Ecto neural progenitor cell (in vitro differentiated cells): ENCODE data around the gene FRMD4B.
A peak's percentile ranks its signal among the peaks of the same experiment; 100 is the strongest.

Source experiments
- DNase-seq: peaks from one replicate; pipeline ENCODE4 v3.0.0-alpha.2; 2018; ENCODE audit warnings: low spot score

Gene FRMD4B

DNA sequence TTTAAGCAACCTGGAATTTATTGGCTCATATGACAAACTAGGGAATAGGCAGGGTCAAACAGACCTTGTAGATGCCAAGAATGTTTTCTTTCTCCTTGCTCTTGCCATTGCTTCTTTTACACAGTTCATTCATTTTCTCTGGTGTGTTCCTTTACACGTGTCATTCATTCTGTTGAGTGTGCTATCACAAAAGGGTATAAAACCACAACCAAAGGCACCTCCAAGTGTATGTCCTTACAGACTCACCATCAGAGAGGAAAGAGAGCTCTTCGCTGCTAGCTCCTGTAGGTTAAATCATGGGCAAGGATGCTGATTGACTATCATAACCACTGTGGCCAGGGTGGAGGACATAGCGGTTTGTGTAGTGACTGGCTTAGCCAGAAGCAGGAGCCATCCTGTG, 19.2 kb upstream of the FRMD4B start:
- DNase-seq = no peak

DNA sequence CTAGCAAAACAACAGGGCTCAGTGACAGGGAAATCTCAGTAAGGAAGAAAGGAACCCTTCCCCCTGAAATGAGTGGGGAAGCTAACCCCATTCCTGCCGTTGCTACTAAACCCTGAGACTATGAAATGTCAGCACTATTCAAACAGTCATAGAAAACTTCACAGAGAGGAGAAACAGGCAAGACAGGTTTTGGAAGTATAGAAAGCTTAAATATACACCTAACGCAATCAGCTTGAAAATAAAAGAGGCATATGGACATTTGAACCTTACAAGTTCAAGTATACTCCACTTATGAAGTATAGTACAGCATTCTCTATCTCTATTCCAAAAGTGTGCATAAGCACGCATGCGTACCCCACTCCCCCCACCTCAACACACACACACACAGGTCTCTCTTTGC, 17.6 kb upstream of the FRMD4B start:
- DNase-seq = no peak

DNA sequence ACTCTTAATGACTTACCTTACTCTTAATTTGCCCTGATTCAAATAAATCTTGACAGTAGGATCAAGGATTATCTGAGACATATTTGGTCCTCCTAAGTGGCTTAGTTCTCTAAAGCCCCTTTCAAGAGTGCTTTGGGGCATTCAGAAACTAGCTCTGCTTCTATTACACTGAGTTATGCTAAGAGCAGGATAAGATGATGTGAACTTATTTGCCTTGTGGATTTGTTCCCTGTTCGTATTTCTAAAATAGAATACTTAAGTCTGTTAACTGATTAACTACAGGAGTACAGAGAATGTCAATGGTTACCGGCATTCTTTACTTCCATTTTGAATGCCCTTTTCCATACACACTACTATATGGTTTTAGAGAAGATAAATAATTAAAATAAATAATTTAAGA, 14.8 kb upstream of the FRMD4B start:
- DNase-seq = no peak

DNA sequence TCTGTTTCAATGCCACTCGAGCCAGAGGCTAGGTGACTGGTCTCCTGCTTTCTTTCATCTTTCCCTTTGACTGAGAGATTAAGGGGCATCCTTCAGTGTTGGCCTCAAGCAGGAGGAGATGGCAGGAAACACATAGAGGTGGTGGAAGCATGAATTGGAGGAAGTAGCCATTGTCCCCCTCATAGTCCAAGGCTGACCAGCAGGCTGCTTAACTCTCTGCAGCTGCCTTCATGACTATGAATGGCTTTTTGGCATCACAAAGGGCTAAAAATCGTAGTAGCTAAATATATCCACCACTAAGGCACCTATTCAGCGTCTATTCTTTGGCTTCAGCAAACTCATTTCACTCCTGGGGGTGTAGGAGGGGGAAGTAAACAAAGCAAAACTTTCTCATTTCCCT, 7.0 kb upstream of the FRMD4B start:
- DNase-seq = no peak

DNA sequence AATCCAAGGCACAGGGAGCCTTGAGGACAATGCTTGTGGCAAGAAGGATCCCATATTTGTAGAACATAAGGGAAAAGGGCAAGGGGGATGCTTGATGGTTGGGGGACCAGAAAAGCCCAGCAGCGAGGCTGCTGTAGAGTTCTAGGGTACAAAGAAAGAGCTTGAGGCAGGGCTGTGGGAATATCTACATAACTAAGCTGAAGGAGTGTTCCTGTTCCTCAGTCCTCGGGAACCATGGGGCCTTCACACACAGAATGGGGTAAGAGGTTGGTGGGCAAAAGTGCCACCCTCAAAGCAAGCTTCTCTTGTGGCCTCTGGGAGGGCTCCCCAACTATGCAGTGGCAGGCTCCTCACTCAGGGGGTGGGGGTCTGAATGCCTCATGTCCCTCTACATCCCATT, 6.5 kb upstream of the FRMD4B start:
- no peak for DNase-seq

DNA sequence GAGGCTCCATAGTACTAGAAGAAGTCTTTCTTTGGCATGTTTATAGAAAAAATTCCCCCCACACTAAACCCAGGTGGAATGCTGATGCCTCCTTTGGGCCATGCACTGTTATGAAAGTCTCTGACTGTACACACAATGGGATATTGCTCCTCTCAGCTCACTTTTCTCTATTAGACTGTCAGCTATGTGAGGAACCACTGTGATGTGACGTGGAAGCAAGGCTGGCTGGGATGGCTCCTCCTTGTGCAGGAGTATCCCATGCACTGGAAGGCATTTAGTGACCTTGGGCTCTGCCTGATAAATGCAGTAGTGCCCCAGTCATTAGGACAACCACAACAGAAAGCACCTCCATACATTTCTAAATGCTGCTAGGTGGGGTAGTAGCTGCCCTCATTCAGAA, 5.7 kb upstream of the FRMD4B start:
- DNase-seq = no peak

DNA sequence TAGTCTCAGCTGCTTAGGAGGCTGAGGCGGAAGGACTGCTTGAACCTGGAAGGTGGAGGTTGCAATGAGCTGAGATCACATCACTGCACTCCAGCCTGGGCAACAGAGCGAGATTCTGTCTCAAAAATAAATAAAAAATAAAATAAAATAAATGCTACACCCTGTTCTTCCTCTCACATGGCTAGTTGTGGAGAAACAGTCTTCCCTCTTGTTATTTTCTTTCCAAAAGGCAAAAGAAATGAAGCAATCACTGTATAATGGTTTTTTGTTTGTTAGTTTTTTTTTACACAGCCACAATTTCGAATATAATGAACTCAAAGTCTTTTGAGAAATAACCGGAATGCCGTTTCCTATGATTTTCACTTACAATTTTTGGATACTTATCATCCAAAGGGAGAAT, 4.9 kb upstream of the FRMD4B start:
- DNase-seq = no peak

DNA sequence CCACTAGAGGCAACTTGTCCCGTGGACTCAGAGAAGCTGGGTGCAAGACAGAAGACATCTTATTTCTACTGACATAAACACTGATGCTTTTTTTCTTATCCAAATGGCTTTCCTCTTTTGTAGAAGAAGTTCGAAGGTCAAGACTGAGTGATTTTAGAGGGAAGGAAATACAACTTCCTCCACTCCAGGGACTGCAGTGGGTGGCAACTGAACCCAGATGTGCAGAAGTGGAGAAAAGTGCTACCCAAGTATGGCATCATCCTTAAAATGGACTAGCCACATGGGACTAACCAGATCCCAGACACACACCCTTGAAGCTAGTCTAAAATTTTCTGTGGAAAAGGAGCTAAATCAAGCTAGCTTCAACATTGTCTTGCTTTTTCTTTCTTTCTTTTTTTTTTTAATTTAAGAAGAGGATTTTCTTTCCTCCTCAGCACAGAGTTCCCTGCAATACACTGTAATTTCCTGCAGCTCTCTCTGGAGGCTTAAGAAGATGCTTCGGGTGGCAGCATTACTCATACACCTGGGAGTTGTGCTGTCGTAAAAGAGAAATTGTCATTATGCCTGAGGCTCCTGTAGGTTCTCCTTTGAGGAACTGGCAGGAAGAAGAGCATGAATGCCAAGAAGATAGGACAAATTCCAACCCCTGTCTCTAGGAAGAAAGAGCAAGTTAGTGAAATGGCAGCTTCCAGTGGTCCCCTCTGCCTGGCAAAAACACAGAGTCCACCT, 3.8 kb upstream of the FRMD4B start:
- no peak for DNase-seq

DNA sequence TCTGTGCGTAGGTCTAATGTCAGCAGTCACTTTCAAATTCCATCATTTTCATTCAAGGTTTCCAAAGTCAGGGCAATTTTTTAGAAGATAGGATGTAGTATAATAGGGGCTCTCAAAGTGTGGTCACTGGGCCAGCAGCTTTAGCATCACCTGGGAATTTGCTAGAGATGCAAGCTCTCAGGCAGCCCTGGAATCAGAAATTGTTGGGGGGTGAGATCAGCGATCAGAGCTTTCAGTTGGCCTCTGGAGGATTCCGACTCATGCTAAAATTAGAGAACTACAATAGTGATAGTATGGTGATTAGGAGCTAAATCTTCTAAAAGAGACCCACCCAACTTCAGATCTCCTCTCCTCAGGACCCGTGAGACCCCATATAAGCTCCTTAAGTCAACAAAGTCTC, 2.4 kb upstream of the FRMD4B start:
- no peak for DNase-seq

DNA sequence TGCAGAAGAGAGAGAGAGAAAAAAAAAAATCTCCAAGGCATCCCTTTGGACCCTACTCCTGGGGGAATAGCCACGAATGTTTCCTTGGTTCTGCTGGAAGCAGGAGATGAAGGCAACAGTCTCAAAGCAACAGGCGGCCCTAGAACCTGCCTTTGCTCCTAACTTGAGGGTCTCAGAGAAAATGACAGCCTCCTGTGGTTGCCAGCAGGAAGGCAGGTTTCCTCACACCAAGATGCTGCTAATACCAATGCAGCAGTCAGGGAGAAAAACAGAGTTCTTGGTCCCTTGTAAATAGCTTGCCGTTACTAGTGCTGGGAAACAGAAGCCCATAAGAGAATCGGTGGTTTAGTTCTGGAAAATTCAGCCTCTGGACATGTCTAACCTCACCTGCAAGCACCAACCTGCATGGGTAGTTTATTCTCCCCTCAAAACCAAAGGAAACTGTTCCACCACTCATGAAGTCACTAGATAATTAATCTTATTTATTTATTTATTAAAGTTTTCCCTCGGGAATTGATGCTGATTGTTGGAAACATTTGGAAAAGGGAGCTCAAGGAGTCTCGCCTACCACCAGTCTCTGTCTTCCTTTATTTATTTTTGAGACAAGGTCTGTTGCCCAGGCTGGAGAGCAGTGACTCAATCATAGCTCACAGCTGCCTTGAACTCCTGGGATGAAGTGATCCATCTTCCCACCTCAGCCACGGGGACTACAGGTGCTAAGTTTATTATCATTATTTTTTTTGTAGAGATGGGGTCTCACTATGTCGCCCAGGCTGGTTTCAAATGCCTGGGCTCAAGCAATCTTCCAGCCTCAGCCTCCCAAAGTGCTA, 883 bp upstream of the FRMD4B start:
- peak; percentile 49 for DNase-seq

DNA sequence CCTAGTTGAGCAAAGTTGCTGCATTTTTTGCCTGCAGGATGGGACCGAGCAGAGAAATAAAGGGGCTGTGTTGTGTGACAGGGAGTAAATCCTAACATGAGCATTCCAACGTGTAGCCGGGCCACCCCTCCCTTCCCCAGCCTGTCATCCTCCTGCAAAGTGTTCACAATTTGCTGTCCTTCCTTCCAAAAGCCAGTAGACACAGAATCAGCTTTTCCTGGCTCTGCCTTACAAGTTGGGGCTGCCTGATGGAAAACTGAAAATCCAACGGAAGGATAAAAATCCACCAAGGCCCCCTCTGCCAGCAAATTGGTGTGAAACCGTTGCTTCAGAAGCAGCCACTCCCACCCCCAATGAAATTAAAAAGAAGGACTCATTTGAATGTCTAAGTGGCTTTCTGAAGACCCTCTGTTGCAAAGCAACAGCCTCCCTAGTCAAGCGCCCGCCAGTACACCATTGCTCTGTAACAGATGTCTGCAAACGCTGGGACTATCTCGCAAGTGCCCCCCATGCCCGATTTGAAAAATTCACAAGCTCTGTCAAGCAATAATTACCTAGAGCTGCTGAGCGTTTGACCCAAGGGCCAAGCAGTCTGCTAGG, 665 bp downstream of the FRMD4B start:
- DNase-seq = no peak

DNA sequence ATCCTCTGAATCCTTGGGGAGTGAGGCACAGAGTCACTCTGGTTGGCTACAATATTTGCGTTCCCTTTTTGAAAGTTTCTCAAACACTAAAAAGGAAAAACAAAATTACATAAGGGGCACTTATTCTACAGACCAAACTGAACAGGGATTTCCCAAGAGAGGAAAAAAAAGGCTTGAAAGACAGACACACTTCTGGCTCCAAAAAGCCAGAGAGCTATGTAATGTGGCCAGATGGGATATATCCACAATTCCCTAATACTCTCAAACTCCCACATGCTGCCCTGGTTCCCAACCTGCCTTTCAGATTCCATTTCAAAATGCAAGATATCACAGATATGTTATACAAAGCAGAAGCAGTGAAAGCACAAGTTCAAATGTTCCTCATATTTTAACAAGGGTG, 1.6 kb downstream of the FRMD4B start:
- DNase-seq = no peak

DNA sequence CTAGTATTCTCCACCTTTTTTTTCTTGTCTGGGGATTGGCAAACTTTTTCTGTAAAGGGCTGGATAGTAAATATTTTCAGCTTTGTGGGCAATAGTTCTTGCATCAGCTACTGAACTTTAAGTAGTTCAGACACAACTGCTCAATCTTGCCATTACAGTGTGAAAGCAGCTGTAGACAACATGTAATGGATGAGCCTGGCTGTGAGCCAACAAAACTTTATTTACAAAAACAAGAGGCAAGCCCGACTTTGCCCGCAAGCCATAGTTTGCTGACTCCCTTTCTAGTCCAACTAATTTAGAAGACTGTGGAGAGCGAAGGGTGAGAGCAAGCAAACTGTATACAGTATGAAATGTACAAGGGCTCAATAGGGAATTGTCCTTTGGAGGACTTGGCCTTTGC, 6.2 kb downstream of the FRMD4B start:
- DNase-seq = no peak

DNA sequence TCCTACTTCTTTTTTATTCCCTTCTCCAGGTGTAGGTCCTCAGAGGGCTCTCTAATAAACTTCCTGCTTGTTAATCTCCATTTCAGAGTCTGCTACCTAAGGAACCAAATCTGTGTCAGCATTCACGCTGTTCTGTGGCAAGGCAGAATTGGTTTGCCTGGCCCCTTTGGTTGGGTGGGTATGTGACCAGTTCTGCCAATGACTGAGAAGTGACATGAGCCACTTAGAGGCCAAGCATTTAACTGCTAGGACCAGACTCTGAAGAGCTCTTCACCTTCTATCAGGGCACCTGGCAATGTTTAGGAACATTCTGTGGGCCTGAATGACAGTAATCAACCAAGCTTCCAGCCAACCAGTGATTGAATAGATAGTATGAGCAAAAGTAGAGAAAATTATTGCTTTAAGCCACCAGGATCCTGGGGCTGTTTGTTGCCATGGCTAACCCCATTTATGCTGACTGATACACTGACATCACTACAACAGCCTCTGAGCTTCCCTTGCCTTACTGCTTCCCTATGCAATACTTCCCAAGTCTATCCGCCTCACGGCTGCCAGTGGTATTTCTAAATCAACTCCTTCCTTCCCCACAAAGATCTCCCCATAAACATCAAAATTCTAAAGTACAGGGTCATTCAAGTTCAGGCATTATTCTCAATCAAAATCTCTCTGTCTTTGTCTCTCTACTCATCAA, 7.6 kb downstream of the FRMD4B start:
- DNase-seq = no peak

DNA sequence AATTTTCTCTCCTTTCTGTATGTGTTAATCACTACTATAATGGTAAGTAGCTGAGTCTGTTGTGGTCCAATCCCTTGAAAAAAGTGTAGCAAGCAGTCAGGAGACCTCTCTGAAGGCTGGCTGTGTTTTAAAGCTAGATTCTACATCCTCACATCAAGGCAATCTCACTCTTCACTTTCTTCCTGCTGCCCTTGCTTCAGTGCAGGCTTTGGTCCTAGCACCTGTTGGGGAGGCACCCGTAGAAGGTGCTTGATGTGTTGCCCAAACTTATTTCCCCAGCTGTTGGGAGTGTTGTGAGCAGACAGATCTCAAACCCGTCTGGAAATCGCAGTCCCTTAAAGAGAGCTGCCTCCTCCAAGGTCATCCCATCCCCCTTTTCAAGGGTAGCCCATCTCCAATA, 8.6 kb downstream of the FRMD4B start:
- DNase-seq = no peak

DNA sequence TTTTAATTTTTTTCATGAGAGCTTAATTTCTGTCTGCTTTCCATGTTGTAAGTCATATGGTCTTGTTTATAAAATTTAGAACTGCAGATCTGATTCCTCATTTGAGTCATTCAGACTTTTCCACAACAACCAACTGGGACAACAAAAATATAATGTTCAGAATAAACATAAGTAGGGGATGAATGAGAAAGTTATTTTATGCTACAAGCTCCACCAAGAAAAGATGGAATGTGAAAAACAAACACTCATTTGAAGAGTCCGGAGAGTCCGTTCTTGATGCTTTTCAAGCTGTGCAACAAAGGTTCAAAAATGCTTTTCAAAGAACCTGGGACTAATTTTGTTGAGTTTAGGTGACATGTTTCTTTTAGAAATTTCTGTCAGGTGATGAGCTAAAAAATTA, 9.2 kb downstream of the FRMD4B start:
- no peak for DNase-seq

DNA sequence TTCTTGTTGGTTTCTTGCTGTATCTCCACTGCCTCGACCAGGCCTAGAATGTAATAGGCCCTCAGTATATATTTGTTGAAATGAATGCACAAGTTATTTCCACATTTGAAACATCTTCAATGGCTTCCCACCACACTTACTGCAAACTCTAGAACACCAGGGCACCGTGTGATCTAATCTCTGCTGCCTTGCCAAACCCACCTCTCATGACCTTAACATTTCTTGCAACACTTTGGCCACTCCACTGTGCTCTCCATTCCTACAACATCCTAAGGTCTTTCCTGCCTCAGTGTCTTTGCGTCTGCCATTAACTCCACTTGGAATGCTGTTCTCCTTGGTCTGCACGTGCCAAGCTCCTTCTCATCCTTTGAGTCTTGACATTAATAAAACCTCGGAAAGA, 14.1 kb downstream of the FRMD4B start:
- DNase-seq = no peak

DNA sequence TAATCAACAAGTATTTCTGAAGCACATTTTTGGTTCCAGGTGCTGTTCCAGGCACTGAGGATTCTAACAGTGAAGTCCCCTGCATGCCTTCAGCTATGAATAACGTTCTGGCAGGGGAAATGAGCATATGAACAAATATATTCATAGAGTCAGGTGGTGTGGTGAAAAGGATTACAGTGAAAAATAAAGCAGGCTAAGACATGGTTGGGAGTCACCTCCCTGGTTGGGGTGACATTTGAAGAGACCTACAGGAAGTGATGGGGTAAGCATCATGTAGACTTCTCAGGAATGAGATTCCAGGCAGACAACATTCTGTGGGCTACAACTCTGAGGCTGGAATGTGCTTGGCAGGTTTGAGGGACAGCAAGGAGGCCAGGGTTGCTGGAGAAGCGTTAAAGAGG, 15.0 kb downstream of the FRMD4B start:
- DNase-seq = no peak

DNA sequence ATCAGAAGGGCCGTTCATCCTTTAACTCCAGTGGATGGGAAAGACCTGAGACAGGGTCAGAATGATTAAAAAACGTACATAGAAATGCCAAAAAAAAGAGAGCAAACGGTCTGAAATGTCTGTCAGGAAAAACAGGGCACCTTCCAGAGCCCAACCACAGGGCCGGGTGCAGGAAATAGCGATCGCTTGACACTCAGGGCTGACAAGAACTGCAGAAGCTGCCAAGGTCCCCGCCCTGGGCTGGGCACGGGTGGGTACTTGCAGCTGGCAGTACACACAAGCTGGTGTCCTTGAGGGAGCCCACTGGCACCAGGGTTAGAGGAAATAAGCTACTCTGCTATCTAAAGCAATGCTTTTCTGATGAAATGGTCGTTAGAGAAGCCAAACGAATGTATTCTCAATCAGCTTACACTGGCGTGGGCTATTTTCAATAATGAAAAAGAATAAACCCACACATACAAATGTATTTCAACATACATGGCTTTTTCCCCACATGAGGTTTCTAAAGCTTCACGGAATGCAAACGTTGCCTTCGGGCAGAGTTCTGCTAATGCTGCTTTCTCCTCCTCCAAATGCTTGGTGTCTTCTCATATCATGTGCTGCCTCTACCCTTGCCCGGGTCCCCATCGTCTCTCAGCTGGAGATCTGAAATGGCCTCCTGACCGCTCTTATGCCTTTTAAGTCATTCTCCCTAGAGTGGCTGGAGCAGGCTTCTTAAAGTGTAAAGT, 15.6 kb downstream of the FRMD4B start:
- DNase-seq = no peak

DNA sequence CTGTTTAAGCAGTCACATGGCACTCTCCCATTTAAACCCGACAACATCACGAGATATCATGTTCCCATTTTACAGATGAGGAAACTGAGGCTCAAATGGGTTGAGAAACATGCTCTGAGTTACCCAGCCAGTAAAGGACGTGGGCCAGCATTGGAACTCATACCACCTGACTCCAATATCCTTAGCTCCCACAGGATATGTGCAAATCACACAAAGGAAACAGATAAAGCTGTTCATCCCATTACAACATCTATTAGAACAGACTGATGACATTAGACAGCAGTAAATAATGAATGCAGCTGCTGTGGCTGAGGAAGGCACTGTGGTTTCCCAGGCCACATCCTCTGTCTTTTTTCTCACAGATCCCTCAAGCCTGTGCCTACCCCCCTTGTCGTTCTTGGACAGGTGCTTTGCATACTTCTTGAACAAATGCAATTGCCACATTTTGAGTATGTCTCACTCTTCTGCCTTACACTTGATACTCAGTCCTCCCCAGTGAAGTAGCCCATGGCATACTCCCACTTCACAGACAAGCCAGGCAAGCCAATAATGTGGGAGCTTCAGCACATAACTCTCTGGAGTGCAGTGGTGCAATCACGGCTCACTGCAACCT, 17.7 kb downstream of the FRMD4B start:
- no peak for DNase-seq

DNA sequence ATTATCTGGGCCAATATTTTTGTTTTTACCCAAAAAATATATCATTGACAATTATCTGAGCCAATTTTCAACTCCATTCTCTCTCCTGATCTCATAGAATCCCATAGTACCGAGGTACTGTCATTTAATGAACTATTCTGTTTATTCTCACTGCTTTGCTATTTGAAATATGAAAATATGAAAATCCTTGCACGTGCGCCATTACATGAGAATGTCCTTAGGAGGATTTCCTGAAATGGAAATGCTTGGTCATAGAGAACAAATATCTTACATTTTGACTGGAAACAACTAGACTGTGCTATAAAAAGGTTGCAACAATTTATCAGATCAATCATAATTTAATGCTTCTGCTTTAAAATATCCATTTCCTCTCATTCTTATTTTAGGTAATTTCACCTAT, 18.3 kb downstream of the FRMD4B start:
- DNase-seq = no peak

DNA sequence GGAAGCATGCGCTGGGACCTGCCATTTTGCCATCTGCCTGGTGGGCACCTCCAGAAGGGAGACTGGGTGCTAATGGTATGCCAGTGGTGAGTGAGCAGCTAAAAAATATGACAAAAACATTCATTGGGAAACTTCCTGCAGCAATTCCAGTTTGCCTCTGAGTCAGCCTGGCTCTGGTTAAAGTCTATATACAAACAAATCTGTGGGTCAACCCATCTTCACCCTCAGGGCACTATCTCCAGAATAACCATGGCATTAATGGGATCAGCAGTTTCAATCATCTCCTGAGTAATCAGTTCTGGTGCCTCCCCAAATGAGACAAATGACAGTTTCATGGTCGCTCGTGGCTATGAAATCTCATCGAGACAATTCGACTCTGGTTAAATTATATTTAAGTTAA, 21.5 kb downstream of the FRMD4B start:
- DNase-seq = no peak
